MM.1S (cell line): ENCODE measurements around the gene UCN2.

Experiments
- DNase-seq: peaks from one replicate; pipeline ENCODE4 v3.0.0-alpha.2; 2015
- H2AFZ ChIP-seq: fragments of 300-600 bp; sonication (generic); 2 replicates; pipeline ENCODE4 v1.6.0; 2016; ENCODE audit warnings: antibody characterized with exemption, low read length
- H3F3A ChIP-seq: fragments of 300-600 bp; sonication (generic); 2 replicates; pipeline ENCODE4 v1.6.1; 2016; ENCODE audit warnings: mild to moderate bottlenecking, antibody characterized with exemption, low read length, moderate library complexity, mixed read lengths; ENCODE audit not compliant: insufficient read depth
- H3K27ac ChIP-seq: fragments of 300-600 bp; sonication (generic); 2 replicates; pipeline ENCODE4 v1.5.1; 2016; ENCODE audit warnings: mild to moderate bottlenecking, low read length
- H3K27me3 ChIP-seq: fragments of 300-600 bp; sonication (generic); replicated peaks from 2 replicates; pipeline ENCODE4 v1.6.0; 2016; ENCODE audit warnings: low read length; ENCODE audit not compliant: insufficient read depth
- H3K36me3 ChIP-seq: fragments of 300-600 bp; sonication (generic); replicated peaks from 2 replicates; pipeline ENCODE4 v1.6.1; 2016; ENCODE audit warnings: mild to moderate bottlenecking, low read length, mixed read lengths; ENCODE audit not compliant: insufficient read depth
- H3K4me1 ChIP-seq: fragments of 300-600 bp; sonication (generic); 2 replicates; pipeline ENCODE4 v1.6.1; 2016; ENCODE audit warnings: low read length, mixed read lengths
- H3K4me2 ChIP-seq: fragments of 300-600 bp; sonication (generic); 2 replicates; pipeline ENCODE4 v1.6.0; 2016; ENCODE audit warnings: low read depth, low read length
- H3K4me3 ChIP-seq: fragments of 300-600 bp; sonication (generic); 2 replicates; pipeline ENCODE4 v1.5.1; 2016; ENCODE audit warnings: low read length, mixed read lengths
- H3K79me2 ChIP-seq: fragments of 300-600 bp; sonication (generic); 2 replicates; pipeline ENCODE4 v1.6.1; 2016; ENCODE audit warnings: mixed run types, low read length, mixed read lengths
- H3K9ac ChIP-seq: fragments of 300-600 bp; sonication (generic); 2 replicates; pipeline ENCODE4 v1.6.1; 2016; ENCODE audit warnings: low read length, mixed read lengths
- H3K9me2 ChIP-seq: fragments of 300-600 bp; sonication (generic); replicated peaks from 2 replicates; pipeline ENCODE4 v1.6.1; 2016; ENCODE audit warnings: mild to moderate bottlenecking, low read length, mixed read lengths; ENCODE audit not compliant: insufficient read depth
- H3K9me3 ChIP-seq: fragments of 300-600 bp; sonication (generic); replicated peaks from 2 replicates; pipeline ENCODE4 v1.6.1; 2016; ENCODE audit warnings: mild to moderate bottlenecking, low read length, mixed read lengths; ENCODE audit not compliant: insufficient read depth
- H4K20me1 ChIP-seq: fragments of 300-600 bp; sonication (generic); 2 replicates; pipeline ENCODE4 v1.6.1; 2016; ENCODE audit warnings: mild to moderate bottlenecking, low read length, moderate library complexity, mixed read lengths; ENCODE audit not compliant: insufficient read depth
- CTCF ChIP-seq: fragments of 300-600 bp; sonication (generic); IDR thresholded peaks from 2 replicates; pipeline ENCODE4 v1.5.1; 2016; ENCODE audit warnings: antibody characterized with exemption, low read length, mixed read lengths
- EZH2 ChIP-seq: fragments of 300-600 bp; sonication (generic); optimal IDR thresholded peaks from 2 replicates; pipeline ENCODE3; 2017; ENCODE audit warnings: low read depth, mild to moderate bottlenecking, antibody characterized with exemption, low read length, mixed read lengths
- EZH2phosphoT487 ChIP-seq: fragments of 300-600 bp; sonication (generic); IDR thresholded peaks from 2 replicates; pipeline ENCODE4 v1.6.1; 2018; ENCODE audit warnings: antibody characterized with exemption, low read length

UCN2 gene

DNA sequence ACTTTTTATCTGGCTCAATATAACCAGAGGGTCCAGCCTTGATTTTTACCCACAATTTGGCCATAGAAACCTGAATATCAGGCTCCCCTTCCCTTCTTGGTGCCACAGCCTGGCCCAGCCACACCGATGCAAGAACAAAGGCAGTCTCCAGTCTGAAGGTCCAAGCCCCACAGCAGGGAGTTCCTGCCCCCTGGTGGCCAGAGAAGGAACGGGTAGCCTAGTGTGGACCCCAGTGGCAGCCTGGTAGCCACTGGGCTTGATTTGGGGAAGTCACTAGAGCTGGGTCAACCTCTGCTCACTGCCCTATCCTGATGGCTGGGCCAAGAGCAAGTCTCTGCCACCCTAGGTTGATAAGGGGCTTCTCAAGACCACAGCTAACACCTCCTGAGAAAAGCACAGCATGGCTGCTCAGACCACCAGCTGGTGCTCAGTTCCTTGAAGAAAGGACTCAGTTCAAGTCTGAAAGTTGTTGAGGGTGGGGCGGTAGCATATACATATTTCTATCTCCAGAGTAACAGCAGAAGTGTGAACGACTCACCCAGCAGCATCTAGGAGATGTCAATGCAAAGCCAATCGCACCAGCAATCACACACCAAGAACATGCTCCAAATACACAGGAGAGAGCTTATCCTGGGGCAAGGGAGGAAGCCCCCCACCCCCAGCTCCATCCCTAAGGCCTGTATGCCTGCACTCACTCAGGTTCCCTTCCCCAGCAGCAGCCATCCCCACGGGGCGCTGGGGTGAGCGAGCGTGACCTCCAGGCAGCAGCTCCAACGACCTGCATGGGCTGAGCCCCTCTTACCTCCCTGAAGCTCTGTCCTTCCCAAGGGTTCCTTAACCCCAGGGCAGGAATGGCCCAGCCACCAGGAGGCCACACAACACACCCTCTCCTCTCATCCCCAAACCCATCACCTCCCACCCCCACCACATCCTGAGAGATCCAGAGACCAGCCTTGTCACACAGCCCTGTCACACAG lies 14.6 kb downstream of the UCN2 start:
- Histone ChIP-seq H3K9ac (no peak overlapping the region), H3K9me3 (no peaks in the 10 kb centered on the region), H4K20me1 (no peaks in the 10 kb centered on the region), H2AFZ (no peak overlapping the region), H3K4me3 (no peak overlapping the region), H3K36me3 (no peaks in the 10 kb centered on the region), H3K27ac (no peak overlapping the region), H3K79me2 (no peaks in the 10 kb centered on the region), H3F3A (no peaks in the 10 kb centered on the region), H3K27me3 (no peaks in the 10 kb centered on the region), H3K4me1 (no peaks in the 10 kb centered on the region), H3K9me2 (no peaks in the 10 kb centered on the region), H3K4me2 (no peak overlapping the region)
- DNase-seq, result peak; percentile 81
- no peak for TF ChIP-seq EZH2
- peak; percentile 97 for TF ChIP-seq CTCF
- no peak for TF ChIP-seq EZH2phosphoT487

GRCh38 chr3:48548126-48548525 lies 15.5 kb downstream of the UCN2 start:
- H3K4me3 ChIP-seq, result no peak overlapping the region
- H2AFZ ChIP-seq, result no peak overlapping the region
- no peaks in the 10 kb centered on the region for H3K79me2 ChIP-seq
- no peak for DNase-seq
- no peaks in the 10 kb centered on the region for H3K9me3 ChIP-seq
- no peak overlapping the region for H3K9ac ChIP-seq
- H4K20me1 ChIP-seq, result no peaks in the 10 kb centered on the region
- no peaks in the 10 kb centered on the region for H3F3A ChIP-seq
- no peaks in the 10 kb centered on the region for H3K4me1 ChIP-seq
- H3K4me2 ChIP-seq, result no peak overlapping the region
- no peaks in the 10 kb centered on the region for H3K36me3 ChIP-seq
- H3K9me2 ChIP-seq, result no peaks in the 10 kb centered on the region
- no peak overlapping the region for H3K27ac ChIP-seq
- no peak for TF ChIP-seq EZH2
- TF ChIP-seq CTCF, result no peak
- no peak for TF ChIP-seq EZH2phosphoT487
- H3K27me3 ChIP-seq, result no peaks in the 10 kb centered on the region

DNA sequence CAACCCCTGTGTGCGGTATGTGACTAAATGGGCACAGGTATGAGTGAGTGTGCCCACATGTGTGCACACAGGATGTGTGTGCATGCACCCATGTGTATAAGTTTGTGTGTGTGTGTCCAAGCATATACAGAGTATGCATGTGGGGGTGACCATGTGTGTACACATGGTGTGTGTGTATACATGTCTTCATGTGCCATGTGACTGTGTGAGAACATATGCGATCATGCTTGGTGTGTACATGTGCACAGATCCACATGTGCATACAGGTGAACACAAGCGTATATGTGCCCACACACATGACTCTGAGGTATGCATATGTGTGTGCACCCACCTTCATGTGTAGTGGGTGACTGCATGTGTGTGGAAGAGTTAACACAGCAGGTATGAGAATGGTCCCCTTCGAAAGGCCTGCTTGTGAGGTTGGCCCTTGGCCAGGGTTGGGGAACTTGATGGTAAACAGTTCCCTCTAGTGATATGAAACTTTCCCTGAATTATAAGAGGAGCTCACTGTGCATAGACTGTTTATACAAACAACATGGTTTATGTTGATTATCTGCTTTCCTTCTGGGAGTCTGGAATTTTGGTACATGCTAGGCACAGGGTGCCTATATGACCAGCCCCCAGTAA lies 17.3 kb downstream of the UCN2 start:
- Histone ChIP-seq H3K4me2 (no peak overlapping the region), H3K9ac (no peak overlapping the region), H3K4me1 (no peaks in the 10 kb centered on the region), H3K27me3 (no peaks in the 10 kb centered on the region), H3K79me2 (no peaks in the 10 kb centered on the region), H3F3A (no peaks in the 10 kb centered on the region), H3K36me3 (no peaks in the 10 kb centered on the region), H3K4me3 (no peak overlapping the region), H4K20me1 (no peaks in the 10 kb centered on the region), H2AFZ (no peak overlapping the region), H3K27ac (no peak overlapping the region), H3K9me3 (no peaks in the 10 kb centered on the region), H3K9me2 (no peaks in the 10 kb centered on the region)
- no peak for DNase-seq
- no peak for TF ChIP-seq CTCF
- no peak for TF ChIP-seq EZH2
- TF ChIP-seq EZH2phosphoT487, result no peak
